ENCODE measurements around the gene MDK. TPM values are rescaled to one million over a fixed set of nuclear protein-coding genes. Genes with fewer than 3 reads are reported as not detected.
"Not testable (repeated sequence)": the region's sequence is repeated elsewhere in the genome, so short reads cannot be mapped to it uniquely, and the experiment has no call there.

Gene MDK
- total RNA-seq, 2 donors from 2014 or later: 644 to 1,502 TPM

GRCh38 chr11:46372086-46372485 lies 9.4 kb upstream of the MDK start:
- H3K4me1 Mint-ChIP-seq: peaks cover 4% of the 10 kb centered on the region
- 85 to 89% methylated on average over 6 to 10 of the region's 10 CpGs for WGBS, 2 experiments (ENCODE audit: insufficient coverage in 1 of 2, insufficient read length in 1 of 2)

GRCh38 chr11:46372501-46372900 lies 9.0 kb upstream of the MDK start:
- peaks cover 35% of the 10 kb centered on the region for H3K36me3 Mint-ChIP-seq (ENCODE audit: low read depth)
- H3K27ac ChIP-seq (ENCODE audit: low read depth, low read length); H3K27me3 ChIP-seq (ENCODE audit: control insufficient read depth, insufficient read depth, low read length, poor library complexity, severe bottlenecking); H3K9me3 Mint-ChIP-seq; H3K4me1 Mint-ChIP-seq; H3K27ac Mint-ChIP-seq; H3K4me1 ChIP-seq (ENCODE audit: control insufficient read depth, insufficient read depth, low read length); H3K9ac ChIP-seq (ENCODE audit: extremely low read depth, low read length, poor library complexity, severe bottlenecking); H3K9me3 ChIP-seq (ENCODE audit: control insufficient read depth, low read length); H3K4me3 ChIP-seq (ENCODE audit: low read length); H3K27me3 Mint-ChIP-seq (ENCODE audit: insufficient read depth); DNase-seq; H3K4me3 Mint-ChIP-seq: not testable (repeated sequence)
- WGBS, 2 experiments (ENCODE audit: insufficient coverage in 1 of 2, insufficient read length in 1 of 2): 95% methylated on average over 9 to 15 of the region's 15 CpGs
- peaks cover 32% of the 10 kb centered on the region for H3K36me3 ChIP-seq (ENCODE audit: control insufficient read depth, insufficient read depth, low read length)

More at GRCh38 chr11:46372086-46372485, 9.4 kb upstream of the MDK start:
- Histone ChIP-seq H3K4me3 (ENCODE audit: low read length) (no peak overlapping the region), H3K9me3 (ENCODE audit: control insufficient read depth, low read length) (no peaks in the 10 kb centered on the region), H3K9ac (ENCODE audit: extremely low read depth, low read length, poor library complexity, severe bottlenecking) (no peak overlapping the region), H3K36me3 (ENCODE audit: control insufficient read depth, insufficient read depth, low read length) (peaks cover 31% of the 10 kb centered on the region), H3K27ac (ENCODE audit: low read depth, low read length) (no peak overlapping the region), H3K4me1 (ENCODE audit: control insufficient read depth, insufficient read depth, low read length) (no peaks in the 10 kb centered on the region), H3K27me3 (ENCODE audit: control insufficient read depth, insufficient read depth, low read length, poor library complexity, severe bottlenecking) (no peaks in the 10 kb centered on the region)
- no peak for DNase-seq
- no peak for TF ChIP-seq CTCF (conservative IDR thresholded peaks at IDR 0.05)
- Mint-ChIP-seq H3K9me3 (no peaks in the 10 kb centered on the region), H3K36me3 (ENCODE audit: low read depth) (peaks cover 31% of the 10 kb centered on the region), H3K27me3 (ENCODE audit: insufficient read depth) (no peaks in the 10 kb centered on the region), H3K27ac (no peak overlapping the region), H3K4me3 (no peak overlapping the region)

GRCh38 chr11:46373787-46374740 lies 7.4 kb upstream of the MDK start:
- Histone ChIP-seq H3K4me3 (ENCODE audit: low read length) (no peak overlapping the region), H3K36me3 (ENCODE audit: control insufficient read depth, insufficient read depth, low read length) (peaks cover 31% of the 10 kb centered on the region), H3K27me3 (ENCODE audit: control insufficient read depth, insufficient read depth, low read length, poor library complexity, severe bottlenecking) (no peaks in the 10 kb centered on the region), H3K9ac (ENCODE audit: extremely low read depth, low read length, poor library complexity, severe bottlenecking) (no peak overlapping the region), H3K27ac (ENCODE audit: low read depth, low read length) (no peak overlapping the region), H3K4me1 (ENCODE audit: control insufficient read depth, insufficient read depth, low read length) (no peaks in the 10 kb centered on the region), H3K9me3 (ENCODE audit: control insufficient read depth, low read length) (no peaks in the 10 kb centered on the region)
- no peak for DNase-seq
- Mint-ChIP-seq H3K4me3 (no peak overlapping the region), H3K36me3 (ENCODE audit: low read depth) (peaks cover 38% of the 10 kb centered on the region), H3K27ac (no peak overlapping the region), H3K27me3 (ENCODE audit: insufficient read depth) (no peaks in the 10 kb centered on the region), H3K4me1 (peaks cover 4% of the 10 kb centered on the region), H3K9me3 (no peaks in the 10 kb centered on the region)
- 92 to 94% methylated on average over 23 to 30 of the region's 30 CpGs for WGBS, 2 experiments (ENCODE audit: insufficient coverage in 1 of 2, insufficient read length in 1 of 2)
- TF ChIP-seq CTCF (conservative IDR thresholded peaks at IDR 0.05): no peak

Measured in endodermal cell (in vitro differentiated cells).